GM19438 (cell line): ENCODE measurements around the gene ATP8A1.
"Not testable (repeated sequence)": the region's sequence is repeated elsewhere in the genome, so short reads cannot be mapped to it uniquely, and the experiment has no call there.

Source experiments
- ATAC-seq: cut with Tn5 transposase; IDR thresholded peaks from one replicate; pipeline ENCODE4 v1.9.1; 2021; ENCODE audit warnings: low read depth; ENCODE audit not compliant: unreplicated experiment

Gene ATP8A1

DNA sequence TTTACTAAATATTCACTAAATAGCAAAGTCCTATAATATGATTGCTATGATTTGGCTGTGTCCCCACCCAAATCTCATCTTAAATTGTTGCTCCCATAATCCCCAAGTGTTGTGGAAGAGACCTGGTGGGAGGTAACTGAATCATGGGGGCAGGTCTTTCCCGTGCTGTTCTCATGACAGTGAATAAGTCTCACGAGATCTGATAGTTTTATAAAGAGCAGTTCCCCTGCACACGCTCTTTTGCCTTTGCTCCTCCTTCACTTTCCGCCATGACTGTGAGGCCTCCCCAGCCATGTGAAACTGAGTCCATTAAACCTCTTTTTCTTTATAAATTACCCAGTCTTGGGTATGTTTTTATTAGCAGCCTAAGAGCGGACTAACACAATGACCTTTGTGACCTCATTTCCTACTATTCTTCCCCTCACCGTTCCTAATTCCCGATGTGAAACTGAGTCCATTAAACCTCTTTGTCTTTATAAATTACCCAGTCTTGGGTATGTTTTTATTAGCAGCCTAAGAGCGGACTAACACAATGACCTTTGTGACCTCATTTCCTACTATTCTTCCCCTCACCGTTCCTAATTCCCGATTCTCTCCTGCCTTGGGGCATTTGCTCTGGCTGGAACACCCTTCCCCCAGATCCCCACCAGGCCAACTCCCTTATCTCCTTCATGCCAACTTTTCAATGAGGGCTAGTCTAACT, 4.2 kb downstream of the ATP8A1 start:
- ATAC-seq: not testable (repeated sequence)

DNA sequence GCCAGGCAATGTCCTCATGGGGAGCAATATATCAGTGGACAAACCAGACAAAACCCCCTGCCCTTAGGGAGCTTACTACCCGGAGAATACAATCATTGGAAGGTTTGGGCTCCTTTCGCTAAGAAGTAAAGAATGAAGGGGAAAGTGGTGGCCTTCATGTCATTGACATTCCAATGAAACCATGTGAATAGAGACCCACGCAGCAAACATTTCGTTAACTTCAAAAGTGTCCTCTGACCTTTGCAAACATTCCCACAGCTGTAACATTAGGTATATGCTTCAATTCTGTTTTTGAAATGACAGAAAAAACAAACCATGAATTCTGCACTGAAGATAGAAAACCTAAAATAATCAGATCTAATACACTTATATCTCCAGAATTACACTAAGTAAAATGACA, 7.0 kb downstream of the ATP8A1 start:
- no peak for ATAC-seq

DNA sequence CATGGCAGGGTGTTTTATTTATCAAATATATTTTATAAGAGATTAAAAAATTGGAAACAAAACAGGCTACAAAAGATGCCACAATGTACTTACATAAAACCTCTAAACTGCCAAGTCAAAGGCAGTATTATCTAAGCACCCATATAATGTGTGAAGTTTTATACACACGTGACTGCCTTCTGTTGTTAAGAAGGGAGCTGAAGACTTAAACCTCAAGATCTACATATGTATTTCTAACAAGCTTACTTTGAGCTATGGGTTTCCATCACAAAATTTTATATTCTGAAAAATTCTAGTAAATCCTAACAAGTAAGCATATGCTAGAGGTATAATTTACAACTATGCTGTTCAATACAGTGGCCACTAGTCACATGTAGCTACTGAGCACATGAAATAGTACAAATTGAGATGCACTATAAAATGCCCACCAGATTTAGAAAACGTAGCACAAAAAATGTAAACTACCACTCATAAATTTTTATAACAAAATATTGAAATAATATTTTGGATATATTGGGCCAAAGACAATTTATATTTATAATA, 9.8 kb downstream of the ATP8A1 start:
- ATAC-seq: no peak

DNA sequence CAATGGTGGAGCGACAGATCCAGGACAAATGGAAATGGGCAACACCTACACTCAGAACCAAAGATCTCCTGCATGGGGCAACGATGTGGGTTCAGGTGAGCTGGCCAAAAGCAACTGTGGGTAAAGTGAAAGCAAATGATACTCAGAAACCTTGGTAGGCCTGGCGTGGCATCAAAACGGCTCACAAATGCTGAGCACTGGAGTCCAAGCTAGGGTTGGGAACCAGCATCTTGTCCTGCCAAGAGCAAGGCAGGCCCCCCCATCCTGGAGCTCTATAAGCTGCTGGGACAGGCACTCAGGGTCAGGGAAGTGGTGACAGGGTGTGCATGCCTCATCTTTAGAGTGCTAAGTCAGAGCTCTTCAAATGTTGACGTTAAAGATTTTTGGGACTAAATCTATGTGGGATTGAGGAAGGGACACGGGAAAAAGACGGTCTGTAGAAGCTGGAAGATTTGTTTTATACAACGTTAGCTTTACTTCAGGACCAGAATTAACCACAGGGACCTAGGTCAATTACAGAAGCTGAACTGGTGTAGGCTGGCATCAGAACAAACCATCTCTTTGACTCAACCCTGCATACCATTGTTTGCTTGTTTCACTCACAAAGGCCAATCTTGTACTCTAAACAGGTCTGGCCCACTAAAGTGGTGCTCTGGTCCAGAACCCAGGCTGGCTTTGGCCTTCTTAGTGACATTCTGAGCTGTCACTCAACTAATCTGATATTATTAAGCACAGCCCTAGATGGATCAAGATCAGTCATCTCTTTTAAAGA, 10.7 kb downstream of the ATP8A1 start:
- ATAC-seq: no peak

DNA sequence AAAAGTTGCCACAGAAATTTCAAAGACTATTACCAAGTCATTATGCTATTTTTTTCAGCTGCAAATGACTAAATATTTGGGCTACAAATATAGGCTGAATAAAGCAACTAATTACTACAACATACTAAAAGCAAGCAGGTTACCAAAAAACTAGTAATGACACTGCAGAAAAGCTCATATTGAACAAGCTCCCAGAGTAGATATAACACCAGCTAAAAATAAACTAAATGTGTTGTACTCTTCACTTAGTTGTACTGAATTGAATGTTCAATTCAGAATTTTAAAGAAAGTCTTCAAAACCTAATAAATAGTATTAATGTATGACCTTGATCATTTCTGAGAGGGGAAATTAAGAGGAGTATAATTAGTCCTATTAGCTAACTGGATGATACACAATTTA, 12.0 kb downstream of the ATP8A1 start:
- no peak for ATAC-seq

DNA sequence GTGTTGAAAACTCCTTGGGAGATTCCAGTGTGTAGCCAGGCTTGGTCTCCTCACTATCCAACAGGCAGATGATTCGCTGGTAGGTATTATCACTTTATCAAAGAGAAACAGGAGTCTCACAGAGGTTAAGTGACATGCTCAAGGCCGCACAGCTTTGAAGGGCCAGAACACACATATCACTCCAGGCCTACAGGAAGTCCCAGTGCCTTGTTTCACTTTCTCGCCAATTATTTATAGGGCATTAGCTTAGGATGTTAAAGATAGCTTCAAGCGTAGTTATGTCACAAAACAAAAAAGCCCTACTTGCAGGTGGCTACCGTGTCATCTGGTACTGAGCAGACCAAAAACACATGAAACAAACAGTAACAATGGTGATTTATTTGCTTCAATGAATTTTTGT, 13.2 kb downstream of the ATP8A1 start:
- ATAC-seq: peak; percentile 55

DNA sequence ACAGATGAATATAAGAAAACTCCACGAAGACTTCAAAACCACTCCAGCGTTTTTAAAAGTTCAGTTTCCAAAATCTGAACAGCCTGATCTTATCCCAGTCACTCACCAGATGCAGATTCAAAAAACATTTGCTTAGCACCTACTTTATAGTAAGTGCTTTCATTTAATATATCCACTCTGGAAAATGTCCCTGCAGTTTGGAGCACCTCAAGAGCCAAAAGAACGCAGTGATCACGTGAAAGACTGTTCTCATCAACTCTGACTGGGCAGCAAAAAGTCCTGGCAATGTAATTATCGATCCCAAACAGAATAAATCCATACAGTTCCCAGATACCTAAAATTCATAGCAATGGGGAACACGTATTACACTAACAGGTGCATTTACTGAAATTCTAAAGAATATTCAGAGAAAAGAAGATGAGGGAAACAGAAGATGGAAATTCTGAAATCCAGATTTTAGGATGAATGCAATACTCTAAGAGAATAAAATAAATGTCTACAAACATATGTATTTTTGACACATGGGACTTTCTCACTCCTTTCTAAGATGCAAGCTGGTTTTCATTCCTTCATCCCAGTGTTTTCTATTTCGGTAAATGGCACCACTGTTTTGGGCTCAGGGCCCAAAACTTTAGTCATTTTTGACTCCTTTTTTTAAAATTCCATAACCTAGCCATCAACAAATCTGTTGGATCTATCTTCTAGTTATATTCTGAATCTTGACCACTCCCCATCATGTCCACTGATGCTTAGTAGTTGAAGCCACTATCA, 13.9 kb downstream of the ATP8A1 start:
- ATAC-seq: no peak

DNA sequence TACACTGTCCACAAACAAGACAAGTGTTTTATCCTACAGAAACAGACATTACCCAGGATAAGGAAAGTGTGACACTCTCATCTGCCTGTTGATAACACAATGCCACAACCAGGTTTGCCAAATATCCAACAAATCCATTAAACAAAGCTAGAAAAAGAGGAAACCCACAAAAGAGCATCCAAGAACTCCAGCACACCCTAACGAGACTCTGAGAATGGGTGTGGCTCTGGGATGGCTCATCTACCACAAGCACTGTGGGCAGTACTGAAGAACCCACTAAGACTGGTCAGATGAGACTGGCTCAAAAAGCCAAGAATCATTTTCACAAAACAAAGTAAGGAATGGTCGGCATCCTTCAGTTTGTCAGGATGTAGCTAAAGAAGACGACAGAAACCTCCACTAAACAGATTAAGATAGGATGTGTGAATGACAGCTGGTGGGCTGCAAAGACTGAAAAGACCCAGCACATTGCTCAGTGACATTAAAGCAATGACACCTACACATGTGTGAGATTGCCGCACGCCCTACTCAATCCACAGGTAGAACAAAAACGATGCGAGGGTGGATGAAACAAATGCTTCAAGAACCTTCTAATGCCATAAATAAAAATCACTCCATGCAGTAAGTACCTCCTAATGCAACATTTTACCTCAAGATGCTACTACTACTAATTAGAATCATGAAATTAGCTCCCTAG, 14.7 kb downstream of the ATP8A1 start:
- ATAC-seq: no peak

DNA sequence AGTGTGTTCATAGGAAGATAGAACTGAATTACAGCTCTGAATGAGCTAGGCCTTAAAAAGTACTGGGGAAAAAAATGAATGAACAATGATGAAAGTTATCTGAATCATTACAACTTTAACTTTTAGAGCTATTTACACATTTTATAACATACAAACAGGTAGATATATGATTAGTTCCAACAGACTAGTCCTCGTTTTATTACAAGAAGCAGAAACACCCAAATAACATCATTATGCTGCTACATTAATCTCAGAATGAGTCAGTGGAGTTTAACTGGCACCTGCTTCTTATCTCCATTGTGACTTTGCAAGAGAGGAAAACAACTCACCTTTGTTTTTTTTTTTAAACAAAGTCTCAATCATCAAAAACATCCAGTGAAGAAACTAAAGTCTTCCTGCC, 15.2 kb downstream of the ATP8A1 start:
- ATAC-seq: no peak

DNA sequence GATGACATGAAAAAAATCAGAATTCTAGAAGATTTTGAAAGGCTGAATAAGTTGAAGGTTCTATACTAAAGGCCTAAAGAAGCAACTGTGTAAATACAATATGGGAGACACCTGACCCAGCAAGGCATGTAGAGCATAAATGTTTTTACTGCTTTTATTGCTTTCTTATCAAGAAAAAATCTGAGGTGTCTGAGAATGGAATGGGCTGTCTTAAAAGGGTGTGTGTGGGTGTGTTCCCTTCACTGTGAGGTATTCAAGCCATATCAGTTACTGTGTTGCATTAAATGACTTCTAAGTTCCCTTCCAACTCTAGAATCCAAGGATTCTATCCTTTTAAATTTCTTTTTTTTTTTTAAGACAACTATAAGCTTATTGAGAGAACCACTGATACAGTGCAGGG, 15.7 kb downstream of the ATP8A1 start:
- ATAC-seq: no peak

DNA sequence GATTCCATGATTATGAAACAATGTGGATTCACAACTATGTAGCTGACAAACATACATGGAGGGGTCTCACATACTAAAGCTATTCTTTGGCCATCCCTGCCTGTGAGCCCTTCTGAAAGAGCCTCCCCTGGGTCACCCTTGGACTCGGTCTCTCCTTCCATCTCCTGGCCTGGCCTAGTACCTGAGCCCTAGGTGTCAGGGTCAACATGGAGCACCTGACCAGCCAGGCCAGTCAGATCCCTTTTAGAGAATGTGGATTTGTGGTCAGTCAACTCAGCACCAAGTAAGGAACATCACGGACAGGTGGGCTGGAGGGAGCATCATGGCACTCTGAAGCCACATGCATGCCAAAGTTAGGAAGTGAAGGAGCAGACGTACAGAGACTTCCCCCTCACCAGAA, 16.3 kb downstream of the ATP8A1 start:
- no peak for ATAC-seq

DNA sequence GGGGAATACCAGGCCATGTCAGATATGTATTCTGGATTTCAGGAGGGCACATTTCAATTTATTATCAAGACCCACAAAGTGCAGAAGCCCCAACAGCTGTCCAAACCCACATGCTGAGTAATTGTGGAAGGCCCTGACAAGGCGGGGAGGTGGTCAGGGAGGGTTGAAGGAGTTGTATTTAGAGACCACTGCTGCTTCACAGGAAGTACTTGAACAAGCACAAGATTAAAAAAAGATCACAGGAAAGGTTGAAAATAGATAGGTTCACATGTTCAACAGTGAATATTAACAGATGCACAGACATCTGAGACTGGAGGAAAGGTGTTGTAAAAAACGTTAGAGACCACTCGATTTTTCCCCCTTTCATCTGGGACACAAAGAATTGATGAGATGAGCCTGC, 17.9 kb downstream of the ATP8A1 start:
- peak; percentile 67 for ATAC-seq

DNA sequence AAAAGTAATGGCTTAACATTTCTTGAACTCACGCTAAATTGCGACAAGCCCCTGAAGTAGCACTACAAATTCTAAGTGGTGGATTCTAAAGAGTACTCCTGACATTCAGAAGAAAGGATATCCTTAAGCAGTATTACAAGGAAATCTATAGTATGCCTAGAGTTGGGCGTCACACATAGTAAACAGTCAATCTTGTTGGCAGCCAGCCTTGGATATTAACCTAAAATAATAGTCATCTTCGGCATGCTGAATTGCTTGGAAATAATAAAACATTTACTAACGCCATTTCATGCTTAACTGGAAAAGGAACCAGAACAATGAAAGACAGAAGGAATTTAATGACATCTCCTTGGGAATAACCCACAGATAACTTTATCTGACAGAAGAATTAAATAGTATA, 18.6 kb downstream of the ATP8A1 start:
- ATAC-seq: no peak

DNA sequence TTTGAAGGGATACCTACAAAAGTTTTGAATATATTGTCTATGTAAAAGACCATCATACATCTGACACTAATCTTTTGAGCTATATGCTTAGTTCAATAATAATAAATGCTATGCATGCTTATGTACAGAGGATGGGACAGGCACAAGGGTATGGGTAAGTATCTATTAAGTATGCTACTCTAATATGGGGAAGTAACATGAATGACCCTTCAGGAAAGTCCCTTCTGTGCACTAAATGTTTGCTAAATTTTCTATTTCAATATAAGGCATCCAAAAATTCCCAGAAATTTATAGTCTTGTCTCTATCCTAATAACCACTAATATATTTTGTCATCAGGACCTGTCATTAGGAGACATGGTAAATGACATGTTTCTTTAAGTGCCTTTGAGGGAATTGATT, 19.0 kb downstream of the ATP8A1 start:
- no peak for ATAC-seq

DNA sequence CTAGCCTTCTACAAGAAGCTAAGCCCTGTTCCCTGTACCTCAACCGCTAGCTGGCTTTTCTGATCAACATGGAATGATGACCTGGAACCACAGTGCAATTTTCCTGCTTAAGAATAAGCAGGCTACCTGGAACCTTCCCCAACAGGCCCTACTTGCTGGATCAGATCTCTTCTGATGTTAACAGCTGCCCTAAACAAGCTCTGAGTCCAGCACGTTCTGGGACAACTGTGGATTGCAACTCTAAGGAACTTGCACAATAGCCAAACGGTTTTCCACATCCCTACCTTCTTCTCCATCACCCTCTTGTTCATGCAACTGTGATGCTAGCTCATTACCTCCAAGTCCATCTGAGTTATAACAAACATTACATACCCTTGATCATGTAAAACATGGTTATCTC, 19.8 kb downstream of the ATP8A1 start:
- no peak for ATAC-seq

DNA sequence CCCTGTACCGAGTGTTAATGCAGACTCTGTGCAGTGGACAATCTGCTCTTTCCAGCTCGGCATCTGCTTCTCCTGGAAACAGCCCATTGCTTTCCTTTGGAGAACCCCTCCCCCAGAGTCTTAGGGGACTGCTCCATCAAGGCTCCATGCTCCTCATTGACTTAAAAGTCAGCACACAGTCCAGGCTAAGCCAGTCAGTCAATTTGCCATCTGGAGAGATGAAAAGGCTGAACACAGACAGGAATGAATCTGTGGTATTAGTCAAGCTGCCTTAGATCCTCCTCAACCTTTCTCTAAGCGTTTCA, 20.3 kb downstream of the ATP8A1 start:
- no peak for ATAC-seq

DNA sequence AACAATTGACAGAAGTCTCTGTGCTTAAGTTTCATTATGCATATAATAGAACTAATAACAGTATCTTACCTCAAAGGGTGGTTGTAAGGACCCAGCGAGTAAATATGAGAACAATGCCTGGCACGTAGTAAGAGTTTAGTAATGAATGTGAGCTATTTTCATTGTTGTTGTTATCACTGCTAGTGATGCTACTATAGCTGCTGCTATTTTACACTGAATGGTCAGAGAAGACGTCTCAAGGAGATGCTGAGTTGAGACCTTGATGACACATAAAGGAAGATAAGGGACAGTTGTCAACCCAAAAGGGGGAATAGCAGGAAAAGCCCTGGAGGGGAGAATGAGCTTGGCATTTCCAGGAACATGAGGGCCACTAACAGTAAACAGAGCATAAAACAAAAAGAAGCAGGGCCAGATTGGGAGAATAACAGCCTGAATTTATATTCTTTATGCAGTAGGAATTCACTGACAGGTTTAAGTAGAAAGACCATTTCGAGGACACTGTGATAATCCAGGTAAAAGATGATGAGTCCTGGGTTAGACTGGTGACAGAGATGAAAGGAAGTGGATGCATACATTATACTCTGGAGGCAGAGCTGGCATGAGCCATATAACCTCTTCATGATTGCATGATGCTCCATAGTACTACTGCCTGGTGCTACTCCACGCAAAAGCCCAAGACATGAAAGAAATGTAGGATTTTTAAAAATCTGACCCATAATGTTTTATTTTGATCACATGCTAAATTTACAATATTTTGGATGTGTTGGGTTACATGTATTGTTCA, 23.1 kb downstream of the ATP8A1 start:
- ATAC-seq: peak; percentile 39

DNA sequence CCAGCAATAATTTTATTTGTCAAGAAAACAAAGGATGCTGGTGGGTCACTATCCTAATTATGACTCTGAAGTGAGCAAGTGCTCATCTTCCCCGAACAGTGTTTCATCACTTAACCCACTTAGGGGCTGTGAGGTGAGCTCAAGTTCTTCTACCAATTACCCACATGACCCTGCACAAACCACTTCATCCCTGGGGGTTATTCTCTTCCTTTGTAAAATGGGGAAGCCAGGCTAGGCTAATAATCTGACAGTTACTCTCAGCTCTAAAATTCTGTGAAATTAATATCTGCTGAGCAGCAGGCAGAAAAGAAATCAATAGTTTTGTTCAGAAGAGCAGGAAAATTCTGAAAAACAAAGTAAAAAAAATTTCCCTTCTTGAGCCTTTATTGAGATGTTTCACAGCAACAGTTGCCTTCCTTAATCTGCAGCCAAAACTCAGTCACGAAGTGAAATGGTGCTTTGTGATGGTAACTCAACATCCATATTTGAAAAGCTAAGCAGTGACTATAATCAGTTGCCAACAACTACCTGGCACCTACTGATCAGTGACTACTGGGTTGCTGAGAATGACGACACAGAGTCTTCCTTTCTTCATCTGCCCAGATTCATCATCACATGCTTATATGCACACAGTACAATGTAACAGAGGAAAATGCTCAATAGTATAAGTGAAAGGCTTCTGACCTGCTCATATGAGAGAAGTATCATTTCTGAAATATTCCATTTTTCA, 24.1 kb downstream of the ATP8A1 start:
- no peak for ATAC-seq

DNA sequence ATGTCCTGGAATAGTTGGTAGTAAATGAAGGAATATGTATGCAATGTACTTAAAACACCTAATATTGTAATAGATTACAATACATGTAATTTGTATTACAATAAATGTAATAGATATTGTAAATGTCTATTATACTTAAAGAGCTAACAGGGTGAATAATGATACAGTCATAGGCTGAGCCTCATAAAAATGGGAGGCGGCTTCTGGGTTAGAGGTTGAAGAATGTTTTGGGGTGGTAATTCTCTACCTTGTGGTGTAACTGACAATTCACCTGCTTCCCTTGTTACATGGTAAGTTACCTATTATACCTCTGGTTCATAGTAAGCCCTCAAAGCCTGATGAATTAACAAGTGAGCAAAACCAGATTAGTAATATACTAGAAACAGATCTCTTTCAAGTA, 26.0 kb downstream of the ATP8A1 start:
- ATAC-seq: no peak
